IMR-90 (cell line): ENCODE results near the gene ADCY1. TPM values are rescaled to one million over a fixed set of nuclear protein-coding genes. Genes with fewer than 3 reads are reported as not detected.

Source experiments
- ATAC-seq: fragments of 200-7000 bp; cut with Tn5 transposase; 2 replicates; pipeline ENCODE4 v1.9.1; 2020; ENCODE audit warnings: low read depth, mild to moderate bottlenecking, moderate library complexity
- BruUV-seq: library from RNA; stranded (reverse); fragments of 400-500 nt; replicated peaks from 2 replicates; lab custom pipeline; 2021; lab: Mats Ljungman, UMichigan
- CTCF ChIA-PET: fragments of 300-600 bp; formaldehyde crosslinking; extraction: SDS; loops from one replicate; lab custom pipeline; 2021; ENCODE audit warnings: antibody characterized with exemption; lab: Yijun Ruan, JAX
- POLR2A ChIA-PET: fragments of 300-600 bp; sonication (Branson Sonifier 250); formaldehyde crosslinking; loops from one replicate; lab custom pipeline; 2022; ENCODE audit warnings: antibody characterized with exemption; ENCODE audit not compliant: unreplicated experiment; lab: Charles Lee
- DNase-seq: peaks from one replicate; pipeline ENCODE4 v3.0.0; 2013
- H2AFZ ChIP-seq: replicated peaks from 2 replicates; pipeline ENCODE3; 2013; ENCODE audit warnings: low read length, mild to moderate bottlenecking; ENCODE audit not compliant: poor library complexity
- H2AK5ac ChIP-seq: 2 replicates; pipeline ENCODE4 v1.6.1; 2013; ENCODE audit warnings: low read depth, low read length, inconsistent platforms
- H2AK9ac ChIP-seq: replicated peaks from 2 replicates; pipeline ENCODE3; 2013; ENCODE audit warnings: mild to moderate bottlenecking, low read depth, low read length, moderate library complexity; ENCODE audit not compliant: poor library complexity
- H2BK120ac ChIP-seq: 2 replicates; pipeline ENCODE4 v1.6.1; 2013; ENCODE audit warnings: low read depth, low read length, inconsistent platforms
- H2BK15ac ChIP-seq: 3 replicates; pipeline ENCODE4 v1.6.1; 2013; ENCODE audit warnings: low read depth, low read length, inconsistent platforms
- H2BK20ac ChIP-seq: 2 replicates; pipeline ENCODE4 v1.6.1; 2013; ENCODE audit warnings: low read depth, mild to moderate bottlenecking, inconsistent platforms, low read length, moderate library complexity
- H2BK5ac ChIP-seq: 2 replicates; pipeline ENCODE4 v1.6.1; 2013; ENCODE audit warnings: mild to moderate bottlenecking, low read depth, low read length, inconsistent platforms; ENCODE audit not compliant: poor library complexity, severe bottlenecking
- H3K14ac ChIP-seq: replicated peaks from 2 replicates; pipeline ENCODE4 v1.6.1; 2013; ENCODE audit warnings: low read depth, low read length, inconsistent platforms
- H3K18ac ChIP-seq: 2 replicates; pipeline ENCODE4 v1.6.1; 2013; ENCODE audit warnings: low read depth, low read length, control low read depth
- H3K23ac ChIP-seq: 2 replicates; pipeline ENCODE4 v1.6.1; 2013; ENCODE audit warnings: low read depth, low read length, inconsistent platforms
- H3K27ac ChIP-seq: 2 replicates; pipeline ENCODE4 v1.5.1; 2013; ENCODE audit warnings: mild to moderate bottlenecking, control low read depth, low read length; ENCODE audit not compliant: insufficient read depth
- H3K27me3 ChIP-seq: 2 replicates; pipeline ENCODE4 v1.6.1; 2013; ENCODE audit warnings: low read length; ENCODE audit not compliant: control insufficient read depth, insufficient read depth
- H3K36me3 ChIP-seq: 2 replicates; pipeline ENCODE4 v1.6.1; 2013; ENCODE audit warnings: low read length, mixed read lengths; ENCODE audit not compliant: control insufficient read depth, insufficient read depth
- H3K4ac ChIP-seq: 2 replicates; pipeline ENCODE4 v1.6.1; 2013; ENCODE audit warnings: low read depth, low read length, inconsistent platforms
- H3K4me1 ChIP-seq: 2 replicates; pipeline ENCODE4 v1.6.1; 2013; ENCODE audit warnings: low read length, mixed read lengths; ENCODE audit not compliant: control insufficient read depth, insufficient read depth
- H3K4me2 ChIP-seq: 2 replicates; pipeline ENCODE4 v1.6.1; 2013; ENCODE audit warnings: low read depth, mild to moderate bottlenecking, control low read depth, low read length, moderate library complexity
- H3K4me3 ChIP-seq: 2 replicates; pipeline ENCODE4 v1.5.1; 2013; ENCODE audit warnings: low read depth, mild to moderate bottlenecking, control low read depth, low read length, moderate library complexity; ENCODE audit not compliant: insufficient read depth
- H3K56ac ChIP-seq: 2 replicates; pipeline ENCODE4 v1.6.1; 2013; ENCODE audit warnings: low read length, inconsistent platforms; ENCODE audit not compliant: insufficient read depth; ENCODE audit errors: extremely low read depth
- H3K79me1 ChIP-seq, 2 experiments: 2 replicates each; pipeline ENCODE4 v1.6.1; 2013; ENCODE audit warnings: low read length in 2 of 2, inconsistent platforms in 1 of 2, low read depth in 1 of 2
- H3K9ac ChIP-seq: 2 replicates; pipeline ENCODE4 v1.6.1; 2013; ENCODE audit warnings: low read depth, low read length, control low read depth
- H3K9me1 ChIP-seq: 2 replicates; pipeline ENCODE4 v1.6.1; 2013; ENCODE audit warnings: low read length, inconsistent platforms; ENCODE audit not compliant: insufficient read depth
- H3K9me3 ChIP-seq: 2 replicates; pipeline ENCODE4 v1.6.1; 2013; ENCODE audit warnings: low read length; ENCODE audit not compliant: control insufficient read depth, insufficient read depth
- H4K20me1 ChIP-seq: 2 replicates; pipeline ENCODE4 v1.6.1; 2013; ENCODE audit warnings: low read length, inconsistent platforms; ENCODE audit not compliant: insufficient read depth
- H4K5ac ChIP-seq: 2 replicates; pipeline ENCODE4 v1.6.1; 2013; ENCODE audit warnings: mild to moderate bottlenecking, low read depth, low read length, control low read depth
- H4K8ac ChIP-seq, 2 experiments: 2 replicates each; pipeline ENCODE4 v1.6.1; 2013; ENCODE audit warnings: low read depth in 2 of 2, low read length in 2 of 2, control low read depth in 1 of 2, inconsistent platforms in 1 of 2
- H4K91ac ChIP-seq: 2 replicates; pipeline ENCODE4 v1.6.1; 2013; ENCODE audit warnings: low read depth, low read length, inconsistent platforms; ENCODE audit not compliant: insufficient read depth
- BHLHE40 ChIP-seq: fragments of 150-350 bp; IDR thresholded peaks from 2 replicates; pipeline ENCODE4 v1.6.1; 2016; ENCODE audit warnings: mild to moderate bottlenecking, low read depth, low read length
- CEBPB ChIP-seq: IDR thresholded peaks from 2 replicates; pipeline ENCODE4 v1.6.1; 2012; ENCODE audit warnings: low read depth, low read length, improper control_type of control experiment
- FOS ChIP-seq: fragments of 150-350 bp; IDR thresholded peaks from 2 replicates; pipeline ENCODE4 v1.6.1; 2016; ENCODE audit warnings: low read depth, low read length
- MAFK ChIP-seq: IDR thresholded peaks from 2 replicates; pipeline ENCODE4 v1.6.1; 2012; ENCODE audit warnings: low read depth, low read length, improper control_type of control experiment
- NFE2L2 ChIP-seq: fragments of 150-350 bp; IDR thresholded peaks from 2 replicates; pipeline ENCODE4 v1.6.1; 2016; ENCODE audit warnings: low read depth, mild to moderate bottlenecking, low read length
- POLR2A ChIP-seq: IDR thresholded peaks from 2 replicates; pipeline ENCODE4 v1.6.1; 2012; ENCODE audit warnings: mild to moderate bottlenecking, low read depth, low read length
- RFX5 ChIP-seq: IDR thresholded peaks from 2 replicates; pipeline ENCODE4 v1.8.0; 2012; ENCODE audit warnings: low read depth, mild to moderate bottlenecking, low read length, moderate library complexity
- SMC3 ChIP-seq: fragments of 150-350 bp; IDR thresholded peaks from 2 replicates; pipeline ENCODE4 v1.6.1; 2016; ENCODE audit warnings: low read depth, mild to moderate bottlenecking, antibody characterized with exemption, low read length, moderate library complexity
- WGBS, 2 experiments: methylation state at CpG; one replicate each; pipeline versions ENCODE4 v1.1.5 to v1.1.7; 2013; ENCODE audit warnings: missing lambda C conversion rate in 2 of 2; ENCODE audit not compliant: insufficient read length in 1 of 2; ENCODE audit errors: extremely low coverage in 2 of 2; 5-methylcytosine and 5-hydroxymethylcytosine counted together
- dilution Hi-C: fragments of 300-500 bp; cut with HindIII; formaldehyde crosslinking; loops from one replicate; pipeline ENCODE4 v1.14.3; 2018; ENCODE audit warnings: low sequenced_read_pairs; ENCODE audit not compliant: unreplicated experiment
- in situ Hi-C: fragments of 300-500 bp; cut with MboI; formaldehyde crosslinking; loops from 3 replicates; pipeline ENCODE4 v1.14.3; 2019; ENCODE audit warnings: low sequenced_read_pairs, inconsistent platforms, mixed read lengths
- intact Hi-C: fragments of 100-400 bp; cut with micrococcal nuclease; formaldehyde crosslinking; loops from 2 replicates; pipeline ENCODE4 v1.10.0; 2022
- polyA plus RNA-seq, 3 experiments: library from polyadenylated mRNA; depleted of rRNA; stranded (reverse); fragments of >200 nt; gene quantifications; 2 replicates each; pipeline ENCODE4 v1.2.3, GENCODE V29; 2012; ENCODE audit warnings: low replicate concordance in 1 of 3
- total RNA-seq: library from RNA; depleted of rRNA; stranded (reverse); fragments of >200 nt; gene quantifications from 2 replicates; pipeline ENCODE4 v1.2.3, GENCODE V29; 2012

Gene ADCY1
- total and polyA plus RNA-seq, 2 of the 4 experiments (the other 2 are of a cell fraction) = 0.18 to 0.24 TPM

GRCh38 chr7:45662540-45663166, 88.5 kb downstream of the ADCY1 start:
- Histone ChIP-seq H3K56ac (no peak overlapping the region), H3K4me2 (no peak overlapping the region), H3K14ac (no peak overlapping the region), H2AFZ (no peak overlapping the region), H3K36me3 (no peaks in the 10 kb centered on the region), H3K9me3 (no peaks in the 10 kb centered on the region), H3K4me3 (no peak overlapping the region), H3K79me1 (no peaks in the 10 kb centered on the region), H4K8ac (no peak overlapping the region), H3K18ac (no peak overlapping the region), H3K4me1 (no peaks in the 10 kb centered on the region), H4K5ac (no peak overlapping the region), H3K27ac (no peak overlapping the region), H3K23ac (no peak overlapping the region), H3K4ac (no peak overlapping the region), H2BK15ac (no peak overlapping the region), H2AK9ac (no peak overlapping the region), H4K91ac (no peak overlapping the region), H4K20me1 (no peaks in the 10 kb centered on the region), H2BK5ac (no peak overlapping the region), H2BK120ac (no peak overlapping the region), H2BK20ac (no peak overlapping the region), H2AK5ac (no peak overlapping the region), H3K9ac (no peak overlapping the region), H3K27me3 (peaks cover 12% of the 10 kb centered on the region; the same call in 1 of the 2 replicates), H3K9me1 (no peaks in the 10 kb centered on the region)
- intact Hi-C loops (loop anchor here (1.0 kb wide), 1 partner anchor 192 kb away; no protein-coding TSS in a partner anchor), in situ Hi-C loops (loop anchor here (25.0 kb wide), 1 partner anchor 200 kb away; the partner anchor contains the start of gene CCDC201), dilution Hi-C loops (no loop called here)
- no peak for TF ChIP-seq POLR2A
- TF ChIP-seq BHLHE40 = no peak
- no peak for TF ChIP-seq RFX5
- no peak for TF ChIP-seq MAFK
- TF ChIP-seq FOS = no peak
- TF ChIP-seq SMC3 = no peak
- no peak for TF ChIP-seq CEBPB
- TF ChIP-seq NFE2L2 = no peak
- no peak for DNase-seq
- ChIA-PET POLR2A (no interaction called here), CTCF (interaction anchor here (1.0 to 1.9 kb wide), 4 partner anchors 12 to 192 kb away, joined by 3 to 9 read pairs (median 6); no protein-coding TSS in a partner anchor)
- no TSS peak for BruUV-seq
- no peak for ATAC-seq
- WGBS, 2 experiments = 70% methylated on average over 2 of the region's 15 CpGs; no CpG with 5 or more reads in 1 of the 2 experiments
